ENCODE measurements around the gene RPP38. TPM values are rescaled to one million over a fixed set of nuclear protein-coding genes. Genes with fewer than 3 reads are reported as not detected.

The RPP38 gene
- total and polyA plus RNA-seq, 2 of the 4 experiments (the other 2 are of a cell fraction), result 12.4 to 19.0 TPM

- POLR2A ChIA-PET (ENCODE audit: unreplicated experiment), result no interaction called here
- TF ChIP-seq SMC3 (IDR thresholded peaks at IDR 0.05; ENCODE audit: low read depth, low read length) (no peak), ELK1 (IDR thresholded peaks at IDR 0.05; ENCODE audit: borderline replicate concordance, low read depth, low read length) (no peak), FOS (IDR thresholded peaks at IDR 0.05; ENCODE audit: low read depth, low read length) (no peak), BHLHE40 (IDR thresholded peaks at IDR 0.05; ENCODE audit: low read depth, low read length) (no peak)
- no peaks in the 10 kb centered on the region for H3K36me3 ChIP-seq (ENCODE audit: control insufficient read depth, insufficient read depth, low read length)
- no peak overlapping the region for H2AK9ac ChIP-seq (replicated peaks; ENCODE audit: low read depth, low read length, poor library complexity)
- no peak overlapping the region for H3K18ac ChIP-seq (ENCODE audit: low read depth, low read length)
- H2BK20ac ChIP-seq (ENCODE audit: low read depth, low read length), result no peak overlapping the region
- no peak overlapping the region for H2BK120ac ChIP-seq (ENCODE audit: low read depth, low read length)
- WGBS, 2 experiments (ENCODE audit: extremely low coverage in 2 of 2, insufficient read length in 1 of 2), result no CpG with 5 or more reads among the region's 3 CpGs
- H3K9me3 ChIP-seq (ENCODE audit: control insufficient read depth, insufficient read depth, low read length), result no peaks in the 10 kb centered on the region
- no peak overlapping the region for H4K8ac ChIP-seq (ENCODE audit: low read depth in 2 of 2, low read length in 2 of 2)
- H4K91ac ChIP-seq (ENCODE audit: insufficient read depth, low read depth, low read length), result no peak overlapping the region
- H2BK15ac ChIP-seq (ENCODE audit: low read depth, low read length), result no peak overlapping the region
- dilution Hi-C loops (cut with HindIII; ENCODE audit: low sequenced_read_pairs, unreplicated experiment), result no loop called here
- no peak overlapping the region for H4K5ac ChIP-seq (ENCODE audit: low read depth, low read length)
- no peak overlapping the region for H2BK5ac ChIP-seq (ENCODE audit: low read depth, low read length, poor library complexity, severe bottlenecking)
- H2AK5ac ChIP-seq (ENCODE audit: low read depth, low read length), result no peak overlapping the region
- H3K4me2 ChIP-seq (ENCODE audit: low read depth, low read length), result no peak overlapping the region
- peaks cover 3% of the 10 kb centered on the region; the same call in 1 of the 2 replicates for H3K4me1 ChIP-seq (ENCODE audit: control insufficient read depth, insufficient read depth, low read length)
- no peak overlapping the region for H3K9ac ChIP-seq (ENCODE audit: low read depth, low read length)
- H3K14ac ChIP-seq (replicated peaks; ENCODE audit: low read depth, low read length), result no peak overlapping the region
- in situ Hi-C loops (cut with MboI; ENCODE audit: low sequenced_read_pairs), result no loop called here
- no peak overlapping the region for H3K23ac ChIP-seq (ENCODE audit: low read depth, low read length)
- DNase-seq (no peak), ATAC-seq (ENCODE audit: low read depth) (no peak)
- CTCF ChIA-PET, result no interaction called here
- H2AFZ ChIP-seq (replicated peaks; ENCODE audit: low read length, poor library complexity), result no peak overlapping the region
- H3K79me1 ChIP-seq (ENCODE audit: low read depth in 1 of 2, low read length in 2 of 2), result no peaks in the 10 kb centered on the region
- no peaks in the 10 kb centered on the region for H3K9me1 ChIP-seq (ENCODE audit: insufficient read depth, low read length)
- H3K27ac ChIP-seq (ENCODE audit: insufficient read depth, low read length), result no peak overlapping the region
- BruUV-seq (replicated peaks), result no TSS peak
- intact Hi-C loops (cut with micrococcal nuclease), result no loop called here
- no peaks in the 10 kb centered on the region for H4K20me1 ChIP-seq (ENCODE audit: insufficient read depth, low read length)
- H3K27me3 ChIP-seq (ENCODE audit: control insufficient read depth, insufficient read depth, low read length), result no peaks in the 10 kb centered on the region; the same call in 1 of the 2 replicates
- no peak overlapping the region for H3K4ac ChIP-seq (ENCODE audit: low read depth, low read length)
- H3K56ac ChIP-seq (ENCODE audit: extremely low read depth, insufficient read depth, low read length), result no peak overlapping the region
- no peak overlapping the region for H3K4me3 ChIP-seq (ENCODE audit: insufficient read depth, low read depth, low read length)
These were observed 44.1 kb upstream of the RPP38 start for GRCh38 chr10:15053061-15053460.
